SK-N-SH (cell line): Measurements from ENCODE around the gene ERI3.

Experiments used
- CTCF ChIP-seq: fragments of 200-600 bp; sonication (generic); IDR thresholded peaks from 2 replicates; pipeline ENCODE4 v1.6.1; 2017; ENCODE audit warnings: antibody characterized with exemption, mild to moderate bottlenecking, moderate library complexity
- RFX5 ChIP-seq: IDR thresholded peaks from 2 replicates; pipeline ENCODE4 v1.6.1; 2012; ENCODE audit warnings: mild to moderate bottlenecking, improper control_type of control experiment, low read length
- YY1 ChIP-seq: IDR thresholded peaks from 2 replicates; pipeline ENCODE4 v1.4.0; 2012; ENCODE audit warnings: low read depth, mild to moderate bottlenecking

- TF ChIP-seq CTCF (no peak), YY1 (no peak), RFX5 (no peak)
These were observed 20.1 kb downstream of the ERI3 start for GRCh38 chr1:44334968-44335367.
